NK-92 (cell line): ENCODE measurements around the gene DGKZ.

Source experiments
- DNase-seq: peaks from one replicate; lab custom pipeline; 2025; ENCODE audit not compliant: unreplicated experiment; lab: John Stamatoyannopoulos, UW

DGKZ gene

GRCh38 chr11:46391578-46392420 lies 44.5 kb downstream of the DGKZ start, which contains the start of gene CHRM4:
Gene CHRM4 (minus strand): TSS chr11:46391776. CDS start chr11:46386557, 5,219 bp downstream.
- DNase-seq: no peak

DNA sequence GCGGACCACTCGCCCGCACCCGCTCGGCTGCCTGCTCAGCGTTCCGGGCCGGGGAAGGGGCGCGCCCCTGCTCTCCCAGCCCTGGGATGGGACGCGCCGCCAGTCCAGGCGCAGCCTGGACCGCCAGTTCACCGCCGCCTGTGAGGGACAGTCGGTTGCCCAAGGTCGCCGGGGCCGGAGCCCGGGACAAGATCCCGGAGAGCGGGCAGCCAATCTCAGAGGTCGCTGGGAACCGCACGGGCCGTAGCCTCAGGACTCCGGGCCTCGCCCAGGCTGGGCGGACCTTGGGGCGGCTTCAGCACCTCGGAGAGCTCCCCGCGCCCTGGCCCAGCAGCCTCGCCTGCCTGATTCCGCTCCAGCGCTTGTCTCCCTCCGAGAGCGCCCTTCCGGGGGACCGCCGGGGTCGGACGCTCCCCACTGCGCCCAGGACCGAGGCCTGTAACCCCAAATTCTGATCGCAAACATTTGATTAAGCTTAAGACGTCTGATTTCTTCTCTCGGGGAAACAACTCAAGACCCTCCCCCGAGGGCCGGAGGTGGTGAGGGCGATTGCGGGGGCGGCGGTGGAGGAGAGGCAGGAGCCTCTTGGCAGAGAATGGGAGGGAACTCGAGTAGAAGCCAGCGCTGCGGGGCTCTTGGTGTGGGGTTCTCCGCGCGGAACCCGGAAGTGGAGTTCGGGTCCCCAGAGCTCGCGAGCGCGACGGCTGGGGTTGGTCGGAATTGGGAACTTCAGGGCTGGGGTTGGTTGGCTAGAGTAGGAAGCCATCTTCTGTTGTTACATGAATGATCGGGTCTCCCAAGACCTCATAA lies 45.4 kb downstream of the DGKZ start:
- DNase-seq: no peak

DNA sequence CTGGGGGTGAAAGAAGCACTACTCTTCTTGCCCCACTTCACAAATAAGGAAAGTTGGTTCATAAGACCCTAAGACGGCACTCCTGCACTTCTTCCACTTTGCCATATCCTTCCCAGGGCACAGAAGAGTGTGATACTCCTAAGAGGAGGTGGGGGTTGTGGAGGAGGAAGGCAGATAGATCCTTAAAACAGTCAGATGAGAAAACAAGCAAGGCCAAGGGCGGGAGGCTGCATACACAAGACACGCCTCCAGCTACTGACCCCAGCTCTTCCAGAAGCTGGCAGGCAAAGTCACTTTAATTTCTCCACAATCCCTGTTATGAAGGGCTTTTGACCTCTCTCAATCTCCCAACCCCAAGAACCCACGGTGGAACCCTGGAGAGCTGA lies 46.0 kb downstream of the DGKZ start:
- DNase-seq: no peak

DNA sequence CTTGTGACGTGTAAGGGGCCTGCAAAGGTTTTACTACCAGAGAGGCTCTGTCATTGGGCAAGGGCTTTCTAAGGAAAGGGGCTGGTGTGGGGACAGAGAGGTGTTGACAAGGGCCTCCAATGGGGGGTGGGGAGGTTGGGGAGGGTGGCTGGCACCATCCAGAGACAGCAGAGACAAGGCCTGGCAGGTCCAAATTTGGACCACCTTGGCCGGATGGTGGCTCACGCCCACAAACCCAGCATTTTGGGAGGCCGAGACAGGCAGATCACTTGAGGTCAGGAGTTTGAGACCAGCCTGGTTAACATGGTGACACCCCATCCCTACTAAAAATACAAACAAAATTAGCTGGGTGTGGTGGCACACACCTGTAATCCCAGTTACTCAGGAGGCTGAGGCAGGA lies 46.5 kb downstream of the DGKZ start:
- DNase-seq: no peak

DNA sequence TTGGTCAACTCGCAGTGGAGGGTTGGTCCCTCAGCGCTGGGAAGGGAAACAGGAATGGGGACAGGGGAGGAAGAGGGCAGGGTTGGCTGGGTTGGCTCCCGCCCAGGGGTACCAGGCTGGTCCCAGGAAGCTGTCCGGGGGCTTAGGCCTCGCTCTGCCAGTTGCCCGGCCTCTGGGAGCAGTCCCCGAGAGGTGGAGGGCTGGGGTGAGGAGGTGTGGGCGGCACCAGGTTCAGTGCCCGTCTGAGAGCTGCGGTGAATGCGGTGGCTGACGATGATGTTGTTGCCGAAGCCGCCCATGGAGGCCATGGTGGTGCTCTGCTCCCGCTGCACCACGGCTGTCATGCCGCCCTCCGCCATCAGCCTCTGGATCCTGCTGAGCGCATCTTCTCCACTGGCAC lies 50.3 kb downstream of the DGKZ start:
- no peak for DNase-seq

- DNase-seq: no peak
Observed at GRCh38 chr11:46402957-46403902, 56.0 kb downstream of the DGKZ start.

- DNase-seq: no peak
Observed at GRCh38 chr11:46404476-46405017, 57.3 kb downstream of the DGKZ start.

DNA sequence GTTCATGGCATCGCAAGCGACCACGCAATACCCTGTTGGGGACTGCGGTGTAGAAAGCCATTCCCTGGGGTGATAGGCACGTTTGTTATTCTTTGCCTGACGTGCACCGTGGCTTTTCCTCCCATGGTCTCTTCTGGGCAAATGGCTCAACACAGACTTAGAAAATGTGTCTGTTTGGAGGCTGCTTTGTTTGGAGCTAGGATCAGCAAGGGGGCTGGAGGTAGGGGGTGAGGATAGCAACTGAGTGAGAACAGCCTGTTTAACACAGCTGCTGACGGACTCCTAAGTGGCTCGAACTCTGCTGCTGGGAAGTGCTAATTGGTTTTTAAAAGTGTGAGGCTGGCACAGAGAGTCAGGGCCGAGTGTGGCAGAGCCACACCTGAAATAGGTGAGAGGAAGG lies 60.4 kb downstream of the DGKZ start:
- DNase-seq: no peak

GRCh38 chr11:46408407-46408986 lies 61.2 kb downstream of the DGKZ start:
- DNase-seq: no peak

DNA sequence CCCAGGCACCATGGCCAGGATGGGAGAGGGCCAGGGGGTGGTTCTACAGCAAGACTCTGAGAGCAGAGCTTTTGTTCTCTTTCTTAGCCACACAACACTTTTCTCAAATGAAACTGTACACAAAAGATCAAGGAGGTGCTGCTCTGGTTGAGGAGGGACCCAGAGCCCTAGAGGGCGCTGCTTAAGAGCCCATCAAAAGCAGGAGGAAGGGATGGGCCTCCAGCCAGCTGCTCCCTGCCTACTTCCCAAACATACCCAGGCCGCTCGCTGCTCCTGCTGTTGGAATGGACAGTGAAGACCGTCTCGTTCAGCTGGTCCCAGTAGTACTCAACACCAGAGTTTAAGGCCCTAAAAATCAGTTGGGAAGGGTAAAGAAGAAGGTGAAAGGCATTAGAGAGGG lies 62.8 kb downstream of the DGKZ start:
- no peak for DNase-seq

DNA sequence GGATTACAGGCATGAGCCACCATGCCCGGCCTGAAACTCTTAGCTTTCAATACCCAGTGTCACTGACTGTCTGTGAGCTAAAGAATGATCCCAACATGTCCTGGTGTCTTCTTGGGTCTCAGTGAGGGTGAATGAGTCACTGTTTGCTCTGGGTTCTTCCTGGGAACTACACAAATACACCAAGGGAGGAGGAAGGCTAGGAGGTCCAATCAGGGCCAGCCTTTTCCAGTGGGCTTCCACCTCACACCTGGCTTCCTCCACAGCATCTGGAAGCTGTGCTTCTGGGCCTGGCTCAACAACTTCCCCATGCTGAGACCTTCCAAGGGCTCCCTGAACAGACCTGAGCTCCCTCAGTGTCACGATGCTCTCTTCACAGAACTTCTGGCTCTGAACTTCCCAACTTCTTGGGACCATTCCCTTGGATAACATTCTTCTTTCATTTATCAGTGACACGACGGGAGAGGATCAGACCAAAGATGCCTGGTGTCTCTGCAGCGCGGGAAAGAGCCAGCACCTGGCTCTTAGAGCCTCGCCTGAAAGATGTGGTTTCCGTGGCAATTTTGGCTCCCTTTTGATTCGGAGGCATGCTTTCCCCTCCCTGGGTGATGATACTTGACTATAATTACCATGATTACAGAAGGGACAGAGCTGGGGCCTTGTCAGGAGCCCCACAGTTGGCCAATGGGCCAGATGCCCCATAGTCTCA lies 66.7 kb downstream of the DGKZ start:
- no peak for DNase-seq

GRCh38 chr11:46414466-46414796 lies 67.2 kb downstream of the DGKZ start:
- DNase-seq: no peak

GRCh38 chr11:46414879-46415278 lies 67.6 kb downstream of the DGKZ start:
- no peak for DNase-seq

- no peak for DNase-seq
Observed at GRCh38 chr11:46417711-46418110, 70.4 kb downstream of the DGKZ start.

GRCh38 chr11:46418751-46419150 lies 71.5 kb downstream of the DGKZ start:
- no peak for DNase-seq

DNA sequence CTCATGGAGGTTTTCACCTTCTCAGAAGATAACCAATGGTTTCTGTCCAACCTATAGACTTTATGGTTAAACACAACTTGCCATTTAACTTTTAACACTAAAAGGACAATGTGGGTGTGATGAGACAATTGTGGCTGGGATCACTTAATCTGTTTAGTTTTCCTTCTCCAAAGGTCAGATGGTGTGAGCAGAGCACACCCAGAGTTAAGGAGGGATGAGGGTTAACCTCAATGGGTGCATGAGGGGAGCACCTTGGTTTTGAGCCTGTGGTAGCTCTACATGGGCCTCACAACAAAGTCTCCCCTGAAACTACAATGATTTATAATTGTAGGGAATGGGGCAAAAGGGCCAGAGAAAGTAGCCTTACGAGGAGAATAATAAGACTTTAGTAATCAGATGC lies 73.2 kb downstream of the DGKZ start:
- DNase-seq: no peak

GRCh38 chr11:46421257-46421880 lies 74.1 kb downstream of the DGKZ start:
- no peak for DNase-seq

GRCh38 chr11:46422588-46422987 lies 75.3 kb downstream of the DGKZ start:
- DNase-seq: no peak

GRCh38 chr11:46426233-46426991 lies 79.1 kb downstream of the DGKZ start:
- DNase-seq: no peak
